HepG2 (cell line): ENCODE results near the gene FGD5. TPM values are rescaled to one million over a fixed set of nuclear protein-coding genes. Genes with fewer than 3 reads are reported as not detected.

ENCODE experiments used
- AFF4 ChIP-seq: sonication (generic); formaldehyde crosslinking; IDR thresholded peaks from 2 replicates; pipeline ENCODE4 v1.4.0; 2020; ENCODE audit warnings: missing genetic modification reagents
- BHLHE40 ChIP-seq: IDR thresholded peaks from 2 replicates; pipeline ENCODE4 v1.6.1; 2011; ENCODE audit warnings: low read length, improper control_type of control experiment
- CBFB ChIP-seq: sonication (generic); formaldehyde crosslinking; IDR thresholded peaks from 2 replicates; pipeline ENCODE4 v1.4.0; 2020; ENCODE audit warnings: missing genetic modification reagents
- E2F1 ChIP-seq: sonication (generic); formaldehyde crosslinking; IDR thresholded peaks from 2 replicates; pipeline ENCODE4 v1.5.0; 2020; ENCODE audit warnings: missing genetic modification reagents
- E2F5 ChIP-seq: sonication (generic); formaldehyde crosslinking; conservative IDR thresholded peaks from 2 replicates; pipeline ENCODE4 v1.4.0; 2020; ENCODE audit warnings: missing genetic modification reagents
- GABPA ChIP-seq, 2 experiments: IDR thresholded peaks; 2 replicates each; pipeline ENCODE4 v1.6.1; 2011 to 2016; ENCODE audit warnings: low read depth in 2 of 2, low read length in 1 of 2, missing biosample characterization in 1 of 2, missing genetic modification characterization in 1 of 2
- HNF4A ChIP-seq: sonication (generic); formaldehyde crosslinking; IDR thresholded peaks from 2 replicates; pipeline ENCODE4 v1.4.0; 2020; ENCODE audit warnings: missing genetic modification reagents
- KAT7 ChIP-seq: IDR thresholded peaks from 2 replicates; pipeline ENCODE4 v1.6.1; 2018; ENCODE audit warnings: borderline replicate concordance, missing compliant biosample characterization
- KMT2A ChIP-seq: sonication (generic); formaldehyde crosslinking; IDR thresholded peaks from 2 replicates; pipeline ENCODE4 v1.4.0; 2020; ENCODE audit warnings: missing genetic modification reagents
- MBNL3 ChIP-seq: fragments of 250-450 bp; sonication (Bioruptor Pico); conservative IDR thresholded peaks from 2 replicates; pipeline ENCODE4 v1.8.0; 2022; ENCODE audit warnings: mild to moderate bottlenecking, inconsistent platforms
- NFKB2 ChIP-seq: sonication (generic); formaldehyde crosslinking; IDR thresholded peaks from 2 replicates; pipeline ENCODE4 v1.4.0; 2020; ENCODE audit warnings: missing genetic modification reagents, borderline replicate concordance
- NR2F6 ChIP-seq, 2 experiments: IDR thresholded peaks; 2 replicates each; pipeline ENCODE4 v1.6.1; 2016; ENCODE audit warnings: antibody characterized with exemption in 1 of 2, mild to moderate bottlenecking in 1 of 2
- RAD21 ChIP-seq: fragments of 450-650 bp; formaldehyde crosslinking; IDR thresholded peaks from 2 replicates; pipeline ENCODE4 v1.5.0; 2020; ENCODE audit warnings: mild to moderate bottlenecking
- SRF ChIP-seq: IDR thresholded peaks from 2 replicates; pipeline ENCODE4 v1.6.1; 2011; ENCODE audit warnings: mild to moderate bottlenecking, low read depth, low read length, moderate library complexity
- STAT6 ChIP-seq: sonication (generic); formaldehyde crosslinking; IDR thresholded peaks from 2 replicates; pipeline ENCODE4 v1.4.0; 2020; ENCODE audit warnings: missing genetic modification reagents, mild to moderate bottlenecking, borderline replicate concordance
- SUZ12 ChIP-seq: fragments of 150-350 bp; IDR thresholded peaks from 2 replicates; pipeline ENCODE4 v1.6.1; 2014; ENCODE audit warnings: low read depth, low read length
- TAF15 ChIP-seq: fragments of 200-400 bp; formaldehyde crosslinking; IDR thresholded peaks from one replicate; pipeline ENCODE4 v1.6.1; 2018; ENCODE audit warnings: mild to moderate bottlenecking, low read depth, low read length; ENCODE audit not compliant: poor library complexity, severe bottlenecking
- ZNF260 ChIP-seq: sonication (generic); formaldehyde crosslinking; IDR thresholded peaks from 2 replicates; pipeline ENCODE4 v1.4.0; 2020; ENCODE audit warnings: missing genetic modification reagents, low read depth, mild to moderate bottlenecking, borderline replicate concordance
- ZNF547 ChIP-seq: sonication (generic); formaldehyde crosslinking; IDR thresholded peaks from 2 replicates; pipeline ENCODE4 v1.5.1; 2020; ENCODE audit warnings: mild to moderate bottlenecking, missing genetic modification reagents
- ZNF724P ChIP-seq: sonication (generic); formaldehyde crosslinking; IDR thresholded peaks from 2 replicates; pipeline ENCODE4 v1.8.0; 2022; ENCODE audit warnings: missing genetic modification reagents, borderline replicate concordance
- polyA plus RNA-seq, 8 experiments: library from polyadenylated mRNA; depleted of rRNA in 3 of 8; stranded (reverse) in 7 of 8; unstranded in 1 of 8; fragments of >200 nt; fragmentation: Illumina TruSeq in 4 of 8; extraction: Trizol in 4 of 8; gene quantifications; 2 replicates each; pipeline versions ENCODE4 v1.2.1 to v1.2.3, GENCODE V29; 2011 to 2016; ENCODE audit warnings: low read depth in 4 of 8, missing spikeins in 1 of 8, mixed read lengths in 1 of 8; ENCODE audit not compliant: insufficient read depth in 1 of 8
- total RNA-seq, 5 experiments: library from RNA; depleted of rRNA; stranded (reverse); fragments of >200 nt; fragmentation: Illumina TruSeq; extraction: Trizol; gene quantifications; 2 replicates each; pipeline ENCODE4 v1.2.3, GENCODE V29; 2016; ENCODE audit warnings: low read depth in 1 of 5

The FGD5 gene
- total and polyA plus RNA-seq, 2 of the 13 experiments (the other 11 are each of a cell fraction or from before 2014, with no cell fraction given) = 0.17 TPM; not detected in 1

- peak; percentile 43; the same call in 1 of the 2 replicates for TF ChIP-seq KAT7 (CRISPR knock-in tag)
- TF ChIP-seq E2F1 (CRISPR knock-in tag) = peak; percentile 81
- peak; percentile 74 for TF ChIP-seq KMT2A (CRISPR knock-in tag)
- no peak for TF ChIP-seq BHLHE40
- no peak for TF ChIP-seq AFF4 (CRISPR knock-in tag)
- no peak for TF ChIP-seq E2F5 (CRISPR knock-in tag)
- TF ChIP-seq HNF4A (CRISPR knock-in tag) = no peak
- TF ChIP-seq STAT6 (CRISPR knock-in tag) = no peak
- TF ChIP-seq MBNL3 = 0 out of 2 replicates have a peak, but pooled peaks have one; percentile 13
- TF ChIP-seq ZNF260 (CRISPR knock-in tag) = no peak
- peak; percentile 73 for TF ChIP-seq GABPA (IDR thresholded peaks at IDR 0.05; ENCODE audit: low read depth, low read length)
- TF ChIP-seq GABPA (CRISPR knock-in tag; IDR thresholded peaks at IDR 0.05; ENCODE audit: low read depth) = peak; percentile 45; the same call in 1 of the 2 replicates
- TF ChIP-seq RAD21 = peak; percentile 40; the same call in 1 of the 2 replicates
- TF ChIP-seq CBFB = 0 out of 2 replicates have a peak, but pooled peaks have one; percentile 45
- TF ChIP-seq ZNF724P = peak; percentile 25; the same call in 1 of the 2 replicates
- TF ChIP-seq TAF15 = no peak
- TF ChIP-seq NR2F6 (IDR thresholded peaks at IDR 0.05) = peak; percentile 63
- TF ChIP-seq NR2F6 (CRISPR knock-in tag; IDR thresholded peaks at IDR 0.05) = peak; percentile 87
- TF ChIP-seq SUZ12 = no peak
- peak; percentile 51; the same call in 1 of the 2 replicates for TF ChIP-seq NFKB2 (CRISPR knock-in tag)
- no peak for TF ChIP-seq SRF
- TF ChIP-seq ZNF547 = no peak
These were observed 128.5 kb downstream of the FGD5 start, which contains the start of gene NR2C2 (continued) for GRCh38 chr3:14947100-14947885.
